H9 (cell line): ENCODE measurements around the gene AIMP2. TPM values are rescaled to one million over a fixed set of nuclear protein-coding genes. Genes with fewer than 3 reads are reported as not detected.
A peak's percentile ranks its signal among the peaks of the same experiment; 100 is the strongest.

Experiments used
- DNase-seq: peaks from one replicate; pipeline ENCODE4 v3.0.0-alpha.2; 2017
- H2AFZ ChIP-seq: one replicate; pipeline ENCODE4 v1.6.1; 2013; ENCODE audit warnings: mild to moderate bottlenecking, low read length, control low read depth, moderate library complexity
- H2AK5ac ChIP-seq: 2 replicates; pipeline ENCODE4 v1.6.1; 2013; ENCODE audit warnings: low read length, control low read depth, mixed read lengths; ENCODE audit not compliant: insufficient read length
- H2BK120ac ChIP-seq: one replicate; pipeline ENCODE4 v1.6.1; 2013; ENCODE audit warnings: low read depth, mild to moderate bottlenecking, low read length, control low read depth, inconsistent platforms; ENCODE audit not compliant: poor library complexity, severe bottlenecking
- H2BK12ac ChIP-seq: 2 replicates; pipeline ENCODE4 v1.6.1; 2013; ENCODE audit warnings: low read length, control low read depth, mixed read lengths, low read depth; ENCODE audit not compliant: insufficient read length
- H2BK15ac ChIP-seq: 2 replicates; pipeline ENCODE4 v1.6.1; 2013; ENCODE audit warnings: low read depth, low read length, control low read depth
- H2BK20ac ChIP-seq: one replicate; pipeline ENCODE4 v1.6.1; 2013; ENCODE audit warnings: low read depth, mild to moderate bottlenecking, low read length, control low read depth, inconsistent platforms; ENCODE audit not compliant: poor library complexity, severe bottlenecking
- H2BK5ac ChIP-seq: 2 replicates; pipeline ENCODE4 v1.6.1; 2013; ENCODE audit warnings: low read length, control low read depth, mixed read lengths; ENCODE audit not compliant: insufficient read length
- H3K14ac ChIP-seq: 2 replicates; pipeline ENCODE4 v1.6.1; 2013; ENCODE audit warnings: low read length, control low read depth; ENCODE audit not compliant: insufficient read depth
- H3K18ac ChIP-seq: 2 replicates; pipeline ENCODE4 v1.6.1; 2013; ENCODE audit warnings: low read depth, mild to moderate bottlenecking, mixed read lengths, low read length, control low read depth; ENCODE audit not compliant: insufficient read length
- H3K23ac ChIP-seq: 2 replicates; pipeline ENCODE4 v1.6.1; 2013; ENCODE audit warnings: low read length, control low read depth, mixed read lengths, low read depth; ENCODE audit not compliant: insufficient read length
- H3K23me2 ChIP-seq: 2 replicates; pipeline ENCODE4 v1.6.1; 2013; ENCODE audit warnings: low read depth, mild to moderate bottlenecking, mixed read lengths, low read length, control low read depth; ENCODE audit not compliant: insufficient read length, poor library complexity, severe bottlenecking
- H3K27ac ChIP-seq: 2 replicates; pipeline ENCODE4 v1.5.1; 2013; ENCODE audit warnings: low read length, control low read depth, mixed read lengths, low read depth; ENCODE audit not compliant: insufficient read length
- H3K27me3 ChIP-seq: 2 replicates; pipeline ENCODE4 v1.6.1; 2013; ENCODE audit warnings: low read length, control low read depth, inconsistent platforms; ENCODE audit not compliant: insufficient read depth
- H3K4ac ChIP-seq: 2 replicates; pipeline ENCODE4 v1.6.1; 2013; ENCODE audit warnings: low read depth, mild to moderate bottlenecking, control low read depth, inconsistent platforms, low read length, moderate library complexity
- H3K4me1 ChIP-seq: 2 replicates; pipeline ENCODE4 v1.6.1; 2013; ENCODE audit warnings: low read length, control low read depth, inconsistent platforms; ENCODE audit not compliant: insufficient read depth
- H3K4me2 ChIP-seq: 2 replicates; pipeline ENCODE4 v1.6.1; 2013; ENCODE audit warnings: low read length, control low read depth, mixed read lengths; ENCODE audit not compliant: insufficient read length, insufficient read depth
- H3K56ac ChIP-seq: 2 replicates; pipeline ENCODE4 v1.6.1; 2013; ENCODE audit warnings: low read depth, mild to moderate bottlenecking, mixed read lengths, low read length, control low read depth; ENCODE audit not compliant: insufficient read length
- H3K79me1 ChIP-seq: 2 replicates; pipeline ENCODE4 v1.6.1; 2013; ENCODE audit warnings: low read depth, mild to moderate bottlenecking, moderate library complexity, low read length, control low read depth, inconsistent platforms; ENCODE audit not compliant: insufficient read depth, poor library complexity, severe bottlenecking
- H3K79me2 ChIP-seq: 2 replicates; pipeline ENCODE4 v1.6.1; 2013; ENCODE audit warnings: low read length, control low read depth, inconsistent platforms; ENCODE audit not compliant: insufficient read depth
- H3K9ac ChIP-seq: 2 replicates; pipeline ENCODE4 v1.6.1; 2013; ENCODE audit warnings: low read length, control low read depth, mixed read lengths; ENCODE audit not compliant: insufficient read length; ENCODE audit errors: extremely low read depth
- H3K9me3 ChIP-seq: one replicate; pipeline ENCODE4 v1.6.1; 2013; ENCODE audit warnings: low read depth, low read length, inconsistent platforms; ENCODE audit not compliant: control insufficient read depth
- H3T11ph ChIP-seq: one replicate; pipeline ENCODE4 v1.6.1; 2013; ENCODE audit warnings: mild to moderate bottlenecking, low read length, control low read depth, inconsistent platforms
- H4K20me1 ChIP-seq: one replicate; pipeline ENCODE4 v1.6.1; 2013; ENCODE audit not compliant: control insufficient read depth, insufficient read length, insufficient read depth
- H4K5ac ChIP-seq: 2 replicates; pipeline ENCODE4 v1.6.1; 2013; ENCODE audit warnings: low read depth, mild to moderate bottlenecking, mixed read lengths, low read length, control low read depth; ENCODE audit not compliant: insufficient read length
- H4K8ac ChIP-seq: replicated peaks from 2 replicates; pipeline ENCODE4 v1.6.1; 2013; ENCODE audit warnings: low read length, control low read depth, mixed read lengths, low read depth; ENCODE audit not compliant: insufficient read length
- H4K91ac ChIP-seq: 2 replicates; pipeline ENCODE4 v1.6.1; 2013; ENCODE audit warnings: low read depth, mild to moderate bottlenecking, moderate library complexity, mixed read lengths, low read length, control low read depth; ENCODE audit not compliant: insufficient read length
- H3K27ac Mint-ChIP-seq, 3 experiments: 2 replicates in 2 of 3; 3 replicates in 1 of 3; pipeline ENCODE4 v1.8.0; 2020 to 2021; ENCODE audit warnings: mixed read lengths in 3 of 3, mild to moderate bottlenecking in 1 of 3, moderate library complexity in 1 of 3
- H3K27me3 Mint-ChIP-seq: 2 replicates; pipeline ENCODE4 v1.8.0; 2021; ENCODE audit warnings: low read depth, mild to moderate bottlenecking, moderate library complexity, mixed read lengths
- H3K36me3 Mint-ChIP-seq, 3 experiments: 2 replicates in 2 of 3; 3 replicates in 1 of 3; pipeline ENCODE4 v1.8.0; 2020 to 2021; ENCODE audit warnings: low read depth in 3 of 3, mixed read lengths in 3 of 3; ENCODE audit not compliant: insufficient read depth in 1 of 3
- H3K4me1 Mint-ChIP-seq, 2 experiments: 2 replicates each; pipeline ENCODE4 v1.8.0; 2020; ENCODE audit warnings: mixed read lengths in 2 of 2
- H3K4me3 Mint-ChIP-seq, 2 experiments: 2 replicates in 1 of 2; 3 replicates in 1 of 2; pipeline ENCODE4 v1.8.0; 2020 to 2021; ENCODE audit warnings: mild to moderate bottlenecking in 2 of 2, mixed read lengths in 2 of 2, moderate library complexity in 1 of 2
- H3K9me3 Mint-ChIP-seq, 2 experiments: 2 replicates in 1 of 2; 3 replicates in 1 of 2; pipeline ENCODE4 v1.8.0; 2020; ENCODE audit warnings: mild to moderate bottlenecking in 2 of 2, mixed read lengths in 2 of 2, moderate library complexity in 1 of 2
- CTCF ChIP-seq: fragments of 200-600 bp; sonication (generic); conservative IDR thresholded peaks from 3 replicates; pipeline ENCODE4 v1.8.0; 2021; ENCODE audit warnings: antibody characterized with exemption, mild to moderate bottlenecking
- WGBS: extraction: QIAGEN DNeasy Blood & Tissue Kit; methylation state at CpG from one replicate; pipeline ENCODE4 v1.1.7; 2013; ENCODE audit warnings: missing lambda C conversion rate, low lambda C conversion rate, mixed read lengths; ENCODE audit not compliant: insufficient read length; ENCODE audit errors: extremely low coverage; 5-methylcytosine and 5-hydroxymethylcytosine counted together
- total RNA-seq: library from RNA; stranded (reverse); gene quantifications from 2 replicates; pipeline ENCODE4 v1.2.1, GENCODE V29; 2021

AIMP2 gene
- total RNA-seq, 1 experiment from 2014 or later: 78.2 TPM

- no CpG with 5 or more reads among the region's 22 CpGs for WGBS
- no peak overlapping the region for H3T11ph ChIP-seq
- H4K8ac ChIP-seq: no peak overlapping the region
- peak; percentile 72 for DNase-seq
- H3K27ac Mint-ChIP-seq: peak overlapping the region in 2 of 3 experiments; percentile 50 to 79; a peak in 5 of 7 replicates
- H3K36me3 Mint-ChIP-seq: peaks cover 50 to 97% (median 86%) of the 10 kb centered on the region in 3 experiments
- no peak overlapping the region for H3K27ac ChIP-seq
- no peaks in the 10 kb centered on the region for H3K9me3 ChIP-seq
- peaks cover 2 to 4% of the 10 kb centered on the region in 2 experiments; a peak in 1 of 4 replicates for H3K4me1 Mint-ChIP-seq
- H3K9me3 Mint-ChIP-seq: no peaks in the 10 kb centered on the region
- no peaks in the 10 kb centered on the region for H3K27me3 ChIP-seq
- H4K20me1 ChIP-seq: no peaks in the 10 kb centered on the region
- no peak overlapping the region for H3K18ac ChIP-seq
- H3K14ac ChIP-seq: no peak overlapping the region
- H2BK20ac ChIP-seq: no peak overlapping the region
- H3K9ac ChIP-seq: no peak overlapping the region
- H3K79me1 ChIP-seq: no peaks in the 10 kb centered on the region
- no peaks in the 10 kb centered on the region for H3K27me3 Mint-ChIP-seq
- H3K23ac ChIP-seq: no peak overlapping the region
- no peak overlapping the region for H2AFZ ChIP-seq
- no peak overlapping the region for H3K56ac ChIP-seq
- H2BK5ac ChIP-seq: no peak overlapping the region
- H2BK15ac ChIP-seq: no peak overlapping the region
- no peaks in the 10 kb centered on the region for H3K4me1 ChIP-seq
- TF ChIP-seq CTCF: peak; percentile 64
- H3K4ac ChIP-seq: no peak overlapping the region
- H3K4me2 ChIP-seq: no peak overlapping the region
- H2AK5ac ChIP-seq: no peak overlapping the region
- no peak overlapping the region for H2BK12ac ChIP-seq
- H3K79me2 ChIP-seq: no peaks in the 10 kb centered on the region
- no peak overlapping the region for H4K91ac ChIP-seq
- no peaks in the 10 kb centered on the region for H3K23me2 ChIP-seq
- no peak overlapping the region for H2BK120ac ChIP-seq
- H3K4me3 Mint-ChIP-seq: no peak overlapping the region
- H4K5ac ChIP-seq: no peak overlapping the region
Observed at GRCh38 chr7:6026011-6026819, 17.1 kb downstream of the AIMP2 start.
